H1 (cell line): ENCODE data around the gene STK40.
A peak's percentile ranks its signal among the peaks of the same experiment; 100 is the strongest.

Experiments
- ATF3 ChIP-seq: IDR thresholded peaks from 2 replicates; pipeline ENCODE4 v1.6.1; 2011; ENCODE audit warnings: low read depth, mild to moderate bottlenecking, low read length; ENCODE audit not compliant: insufficient read depth
- CHD2 ChIP-seq: IDR thresholded peaks from 2 replicates; pipeline ENCODE4 v1.6.1; 2012; ENCODE audit warnings: low read length, improper control_type of control experiment
- EZH2 ChIP-seq: fragments of 200-600 bp; sonication (generic); IDR thresholded peaks from 2 replicates; pipeline ENCODE4 v1.7.1; 2012; ENCODE audit warnings: low read depth, mild to moderate bottlenecking, moderate library complexity, low read length, inconsistent platforms; ENCODE audit not compliant: severe bottlenecking
- NRF1 ChIP-seq: IDR thresholded peaks from 2 replicates; pipeline ENCODE4 v1.6.1; 2011; ENCODE audit warnings: mild to moderate bottlenecking, low read depth, low read length, improper control_type of control experiment
- POLR2A ChIP-seq, 2 experiments: IDR thresholded peaks; 1 replicate in 1 of 2; 2 replicates in 1 of 2; pipeline ENCODE4 v1.6.1; 2011; ENCODE audit warnings: low read depth in 2 of 2, low read length in 2 of 2, mild to moderate bottlenecking in 2 of 2; ENCODE audit errors: control extremely low read depth in 1 of 2
- ZNF274 ChIP-seq: IDR thresholded peaks from 2 replicates; pipeline ENCODE4 v1.7.0; 2012; ENCODE audit warnings: low read length, borderline replicate concordance; ENCODE audit errors: extremely low read depth
- TF ChIP-seq, protein P1 (sequence below): IDR thresholded peaks from 2 replicates; pipeline ENCODE4 v1.6.1; 2012; ENCODE audit warnings: inconsistent platforms
- TF ChIP-seq, protein P2 (sequence below), 3 experiments: IDR thresholded peaks; 1 replicate in 2 of 3; 2 replicates in 1 of 3; pipeline versions ENCODE4 v1.5.1 to v1.6.1; 2011; ENCODE audit warnings: low read length in 3 of 3, mild to moderate bottlenecking in 3 of 3, inconsistent platforms in 2 of 3, low read depth in 1 of 3, moderate library complexity in 1 of 3; ENCODE audit not compliant: insufficient read depth in 1 of 3; ENCODE audit errors: control extremely low read depth in 1 of 3

DNA sequence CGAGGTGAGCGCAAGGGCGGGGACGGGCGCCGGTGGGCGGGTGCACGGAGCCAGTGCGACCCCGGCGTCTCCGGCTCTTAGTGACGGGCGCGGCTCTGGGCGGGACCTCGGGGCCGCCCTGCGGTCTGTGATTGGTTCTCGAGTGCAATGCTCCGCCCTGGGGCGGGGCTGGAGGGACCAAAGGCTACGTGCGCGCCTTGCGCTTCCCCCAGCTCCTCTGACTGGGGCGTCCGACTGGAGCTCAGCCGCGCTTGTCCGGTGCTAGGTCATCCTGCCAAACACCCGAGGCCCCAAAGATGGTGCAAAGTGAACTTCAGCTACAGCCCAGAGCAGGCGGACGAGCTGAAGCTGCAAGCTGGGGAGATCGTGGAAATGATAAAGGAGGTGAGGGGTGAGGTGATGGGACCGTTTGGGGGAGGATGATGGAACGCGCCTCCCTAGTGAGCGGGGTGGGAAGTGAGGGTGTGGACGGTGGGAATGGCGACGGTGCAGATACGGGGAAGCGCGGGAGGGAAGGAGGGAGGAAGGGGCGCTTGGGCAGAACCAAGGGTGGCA, 78.7 kb downstream of the STK40 start:
- TF ChIP-seq, protein P1, sequence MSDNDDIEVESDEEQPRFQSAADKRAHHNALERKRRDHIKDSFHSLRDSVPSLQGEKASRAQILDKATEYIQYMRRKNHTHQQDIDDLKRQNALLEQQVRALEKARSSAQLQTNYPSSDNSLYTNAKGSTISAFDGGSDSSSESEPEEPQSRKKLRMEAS: no peak; the same call in 1 of the 2 replicates
- TF ChIP-seq, protein P2, sequence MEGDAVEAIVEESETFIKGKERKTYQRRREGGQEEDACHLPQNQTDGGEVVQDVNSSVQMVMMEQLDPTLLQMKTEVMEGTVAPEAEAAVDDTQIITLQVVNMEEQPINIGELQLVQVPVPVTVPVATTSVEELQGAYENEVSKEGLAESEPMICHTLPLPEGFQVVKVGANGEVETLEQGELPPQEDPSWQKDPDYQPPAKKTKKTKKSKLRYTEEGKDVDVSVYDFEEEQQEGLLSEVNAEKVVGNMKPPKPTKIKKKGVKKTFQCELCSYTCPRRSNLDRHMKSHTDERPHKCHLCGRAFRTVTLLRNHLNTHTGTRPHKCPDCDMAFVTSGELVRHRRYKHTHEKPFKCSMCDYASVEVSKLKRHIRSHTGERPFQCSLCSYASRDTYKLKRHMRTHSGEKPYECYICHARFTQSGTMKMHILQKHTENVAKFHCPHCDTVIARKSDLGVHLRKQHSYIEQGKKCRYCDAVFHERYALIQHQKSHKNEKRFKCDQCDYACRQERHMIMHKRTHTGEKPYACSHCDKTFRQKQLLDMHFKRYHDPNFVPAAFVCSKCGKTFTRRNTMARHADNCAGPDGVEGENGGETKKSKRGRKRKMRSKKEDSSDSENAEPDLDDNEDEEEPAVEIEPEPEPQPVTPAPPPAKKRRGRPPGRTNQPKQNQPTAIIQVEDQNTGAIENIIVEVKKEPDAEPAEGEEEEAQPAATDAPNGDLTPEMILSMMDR (IDR thresholded peaks at IDR 0.05; ENCODE audit: control extremely low read depth in 1 of 3, insufficient read depth in 1 of 3, low read depth in 1 of 3, low read length in 3 of 3): no peak
- TF ChIP-seq NRF1 (no peak), ATF3 (no peak), EZH2 (no peak), POLR2A (IDR thresholded peaks at IDR 0.05; ENCODE audit: control extremely low read depth in 1 of 2, low read depth in 2 of 2, low read length in 2 of 2) (peak; percentile 88 to 93), CHD2 (no peak), ZNF274 (no peak)
